ENCODE data around the gene DNASE2.
"Not testable (repeated sequence)": the region's sequence is repeated elsewhere in the genome, so short reads cannot be mapped to it uniquely, and the experiment has no call there.

The DNASE2 gene

GRCh38 chr19:12864721-12865715 is 16.2 kb downstream of the DNASE2 start:
- no peak for DNase-seq (ENCODE audit: low spot score)

- DNase-seq (ENCODE audit: low spot score) = no peak
These were observed 17.1 kb downstream of the DNASE2 start for GRCh38 chr19:12864143-12864542.

GRCh38 chr19:12859546-12859945 is 21.7 kb downstream of the DNASE2 start:
- DNase-seq (ENCODE audit: low spot score) = no peak

GRCh38 chr19:12858041-12858928 is 23.0 kb downstream of the DNASE2 start:
- no peak for DNase-seq (ENCODE audit: low spot score)

GRCh38 chr19:12856653-12857052 is 24.6 kb downstream of the DNASE2 start:
- no peak for DNase-seq (ENCODE audit: low spot score)

GRCh38 chr19:12847159-12848139 is 33.8 kb downstream of the DNASE2 start:
- DNase-seq (ENCODE audit: low spot score) = peak; percentile 83

- not testable (repeated sequence) for DNase-seq (ENCODE audit: low spot score)
These were observed 34.6 kb downstream of the DNASE2 start for GRCh38 chr19:12846613-12847012.

GRCh38 chr19:12843999-12844732 is 37.1 kb downstream of the DNASE2 start:
- no peak for DNase-seq (ENCODE audit: low spot score)

GRCh38 chr19:12843328-12843727 is 37.9 kb downstream of the DNASE2 start:
- DNase-seq (ENCODE audit: low spot score) = no peak

GRCh38 chr19:12842511-12842910 is 38.7 kb downstream of the DNASE2 start:
- DNase-seq (ENCODE audit: low spot score) = no peak

- DNase-seq (ENCODE audit: low spot score) = no peak
These were observed 40.2 kb downstream of the DNASE2 start for GRCh38 chr19:12841094-12841493.

GRCh38 chr19:12840091-12841079 is 40.9 kb downstream of the DNASE2 start:
- DNase-seq (ENCODE audit: low spot score) = peak; percentile 88

GRCh38 chr19:12838886-12839756 is 42.1 kb downstream of the DNASE2 start:
- DNase-seq (ENCODE audit: low spot score) = peak; percentile 78

GRCh38 chr19:12838182-12838885 is 42.9 kb downstream of the DNASE2 start, which contains the start of gene MAST1:
Gene MAST1 (plus strand): TSS chr19:12838515. CDS start chr19:12838573, 58 bp downstream.
- peak; percentile 74 for DNase-seq (ENCODE audit: low spot score)

GRCh38 chr19:12837225-12837624 is 44.0 kb downstream of the DNASE2 start:
- no peak for DNase-seq (ENCODE audit: low spot score)

- DNase-seq (ENCODE audit: low spot score) = no peak
These were observed 44.8 kb downstream of the DNASE2 start for GRCh38 chr19:12836529-12836863.

GRCh38 chr19:12834976-12835757 is 46.1 kb downstream of the DNASE2 start:
- peak; percentile 79 for DNase-seq (ENCODE audit: low spot score)

Measured in NAMALWA (cell line).